ENCODE data around the gene PKDREJ.

DNA sequence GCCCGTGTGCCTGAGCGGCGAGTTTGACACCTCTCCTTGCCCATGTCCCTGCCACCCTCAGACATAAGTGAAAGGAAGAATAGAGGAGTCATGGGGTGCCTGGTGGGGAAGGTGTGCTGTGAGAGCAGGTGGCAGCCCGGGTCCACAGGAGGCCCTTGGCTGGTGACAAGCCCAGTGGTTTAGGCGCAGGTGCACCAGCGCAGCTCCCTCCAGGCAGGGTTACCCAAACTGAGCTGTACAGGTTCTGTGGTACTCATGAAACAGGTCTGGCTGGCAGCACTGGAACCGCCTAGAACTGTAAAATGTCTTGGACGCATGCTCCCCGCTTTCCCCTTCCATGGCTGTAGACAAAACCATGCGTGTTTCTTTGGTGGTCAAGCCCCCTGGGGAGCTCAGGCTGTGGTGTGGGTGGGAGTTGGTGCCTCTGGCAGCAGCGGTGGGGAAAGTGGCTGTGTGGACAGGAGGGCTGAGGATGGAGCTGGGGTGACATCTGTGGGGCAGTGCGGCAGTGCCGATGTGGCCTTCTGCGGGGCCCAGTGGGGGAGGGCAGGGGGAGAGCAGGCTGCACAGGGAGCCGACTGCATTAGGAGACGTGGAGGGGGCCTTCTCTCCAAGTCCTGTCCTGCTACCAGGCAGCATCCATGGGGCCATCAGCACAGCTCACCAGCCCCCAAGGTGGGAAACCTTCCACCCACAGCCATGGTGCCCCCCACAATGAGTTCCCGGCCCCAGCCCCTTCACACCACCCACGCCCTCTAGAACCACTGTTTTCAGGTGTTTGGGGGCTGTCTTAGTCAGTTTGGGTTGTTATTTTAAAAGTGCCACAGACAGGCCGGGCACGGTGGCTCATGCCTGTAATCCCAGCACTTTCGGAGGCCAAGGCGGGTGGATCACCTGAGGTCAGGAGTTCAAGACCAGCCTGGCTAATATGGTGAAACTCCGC lies 28.0 kb upstream of the PKDREJ start:
- no peak for TF ChIP-seq CTBP1 (IDR thresholded peaks at IDR 0.05; ENCODE audit: borderline replicate concordance)
- no peak for TF ChIP-seq SP1 (IDR thresholded peaks at IDR 0.05)
- TF ChIP-seq FOXA1 (IDR thresholded peaks at IDR 0.05): no peak
- TF ChIP-seq NFRKB (IDR thresholded peaks at IDR 0.05): no peak
- TF ChIP-seq TARDBP (IDR thresholded peaks at IDR 0.05): no peak

Measured in HEK293T (cell line).